Measurements from ENCODE around the gene DPP7. TPM values are rescaled to one million over a fixed set of nuclear protein-coding genes. Genes with fewer than 3 reads are reported as not detected.

Gene DPP7
- total RNA-seq, 2 donors from 2014 or later: 20.1 to 30.6 TPM

DNA sequence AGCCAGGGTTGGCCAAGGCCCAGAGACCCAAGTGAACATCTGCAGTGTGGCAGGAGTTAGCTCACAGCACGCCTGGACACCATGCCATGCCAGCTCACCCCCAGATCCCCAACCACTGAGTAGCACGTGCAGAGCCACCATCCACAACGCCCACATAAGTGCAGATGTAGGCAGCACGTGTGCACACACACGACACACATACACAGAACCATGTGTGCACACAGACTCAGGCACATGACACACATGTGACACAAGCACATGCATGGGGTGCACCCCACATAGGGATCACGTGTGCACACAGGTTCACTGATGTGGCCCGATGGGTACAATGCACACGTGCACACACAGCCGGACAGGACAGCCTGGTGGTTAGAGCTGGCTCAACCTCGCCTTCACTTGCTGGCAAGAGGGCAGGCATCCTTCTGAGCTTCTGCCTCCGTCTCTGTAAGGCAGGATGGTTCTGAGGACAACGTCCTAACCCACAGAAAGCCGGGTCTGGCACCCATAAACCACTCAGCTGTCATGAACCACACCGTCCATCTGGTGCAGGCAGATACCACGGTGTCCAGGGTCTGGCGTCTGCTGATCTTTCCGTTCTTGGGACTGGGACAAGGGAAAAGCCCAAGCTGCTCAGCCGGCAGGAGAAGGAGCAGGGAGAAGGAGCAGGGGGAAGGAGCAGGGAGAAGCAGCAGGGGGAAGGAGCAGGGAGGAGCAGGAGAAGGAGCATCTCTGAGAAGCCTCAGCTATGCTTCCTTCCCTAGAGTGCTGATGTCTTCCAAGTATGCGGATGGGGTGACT is 43.3 kb upstream of the DPP7 start:
- H3K9me3 Mint-ChIP-seq: no peaks in the 10 kb centered on the region
- no peaks in the 10 kb centered on the region for H3K36me3 ChIP-seq (ENCODE audit: control insufficient read depth, insufficient read depth, low read length)
- H3K4me3 Mint-ChIP-seq: no peak overlapping the region
- H3K36me3 Mint-ChIP-seq (ENCODE audit: low read depth): no peaks in the 10 kb centered on the region
- no peaks in the 10 kb centered on the region for H3K4me1 Mint-ChIP-seq
- H3K27me3 ChIP-seq (ENCODE audit: control insufficient read depth, insufficient read depth, low read length, poor library complexity, severe bottlenecking): peaks cover 79% of the 10 kb centered on the region
- no peaks in the 10 kb centered on the region for H3K9me3 ChIP-seq (ENCODE audit: control insufficient read depth, low read length)
- H3K4me1 ChIP-seq (ENCODE audit: control insufficient read depth, insufficient read depth, low read length): no peaks in the 10 kb centered on the region
- 67 to 76% methylated on average over 17 to 19 of the region's 19 CpGs for WGBS, 2 experiments (ENCODE audit: insufficient coverage in 1 of 2, insufficient read length in 1 of 2)
- peaks cover 81% of the 10 kb centered on the region for H3K27me3 Mint-ChIP-seq (ENCODE audit: insufficient read depth)
- no peak overlapping the region for H3K27ac Mint-ChIP-seq
- H3K4me3 ChIP-seq (ENCODE audit: low read length): no peak overlapping the region
- no peak for DNase-seq
- no peak overlapping the region for H3K27ac ChIP-seq (ENCODE audit: low read depth, low read length)
- TF ChIP-seq, protein P1, sequence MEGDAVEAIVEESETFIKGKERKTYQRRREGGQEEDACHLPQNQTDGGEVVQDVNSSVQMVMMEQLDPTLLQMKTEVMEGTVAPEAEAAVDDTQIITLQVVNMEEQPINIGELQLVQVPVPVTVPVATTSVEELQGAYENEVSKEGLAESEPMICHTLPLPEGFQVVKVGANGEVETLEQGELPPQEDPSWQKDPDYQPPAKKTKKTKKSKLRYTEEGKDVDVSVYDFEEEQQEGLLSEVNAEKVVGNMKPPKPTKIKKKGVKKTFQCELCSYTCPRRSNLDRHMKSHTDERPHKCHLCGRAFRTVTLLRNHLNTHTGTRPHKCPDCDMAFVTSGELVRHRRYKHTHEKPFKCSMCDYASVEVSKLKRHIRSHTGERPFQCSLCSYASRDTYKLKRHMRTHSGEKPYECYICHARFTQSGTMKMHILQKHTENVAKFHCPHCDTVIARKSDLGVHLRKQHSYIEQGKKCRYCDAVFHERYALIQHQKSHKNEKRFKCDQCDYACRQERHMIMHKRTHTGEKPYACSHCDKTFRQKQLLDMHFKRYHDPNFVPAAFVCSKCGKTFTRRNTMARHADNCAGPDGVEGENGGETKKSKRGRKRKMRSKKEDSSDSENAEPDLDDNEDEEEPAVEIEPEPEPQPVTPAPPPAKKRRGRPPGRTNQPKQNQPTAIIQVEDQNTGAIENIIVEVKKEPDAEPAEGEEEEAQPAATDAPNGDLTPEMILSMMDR (conservative IDR thresholded peaks at IDR 0.05): no peak
- no peak overlapping the region for H3K9ac ChIP-seq (ENCODE audit: extremely low read depth, low read length, poor library complexity, severe bottlenecking)

DNA sequence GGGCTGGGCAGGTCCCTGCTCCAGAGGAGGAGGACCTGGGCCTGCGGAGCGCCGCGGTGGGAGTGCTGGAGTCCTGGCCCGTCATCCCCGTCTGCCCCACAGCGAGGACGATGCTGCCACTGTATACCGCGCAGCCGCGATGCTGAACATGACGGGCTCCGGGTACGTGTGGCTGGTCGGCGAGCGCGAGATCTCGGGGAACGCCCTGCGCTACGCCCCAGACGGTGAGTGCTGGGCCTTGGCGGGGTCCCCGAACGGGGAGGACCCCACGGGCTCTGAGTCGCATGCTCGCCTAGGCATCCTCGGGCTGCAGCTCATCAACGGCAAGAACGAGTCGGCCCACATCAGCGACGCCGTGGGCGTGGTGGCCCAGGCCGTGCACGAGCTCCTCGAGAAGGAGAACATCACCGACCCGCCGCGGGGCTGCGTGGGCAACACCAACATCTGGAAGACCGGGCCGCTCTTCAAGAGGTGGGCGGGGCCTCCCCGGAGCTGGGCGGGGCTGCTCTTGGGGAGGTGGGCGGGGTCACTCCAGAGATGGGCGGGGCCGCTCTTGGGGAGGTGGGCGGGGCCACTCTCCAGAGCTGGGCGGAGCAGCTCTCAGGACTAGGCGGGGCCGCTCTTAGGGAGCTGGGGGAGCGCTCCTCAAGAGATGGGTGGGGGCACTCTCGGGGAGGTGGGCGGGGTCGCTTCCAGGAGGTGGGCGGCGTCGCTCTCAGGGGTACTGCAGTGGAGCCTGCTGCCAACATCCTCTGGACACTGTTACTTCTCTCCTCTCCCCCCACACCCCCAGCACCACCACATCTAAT is 42.2 kb upstream of the DPP7 start:
- H3K9ac ChIP-seq (ENCODE audit: extremely low read depth, low read length, poor library complexity, severe bottlenecking): no peak overlapping the region
- no peaks in the 10 kb centered on the region for H3K9me3 ChIP-seq (ENCODE audit: control insufficient read depth, low read length)
- no peak overlapping the region for H3K4me3 Mint-ChIP-seq
- no peak overlapping the region for H3K4me3 ChIP-seq (ENCODE audit: low read length)
- H3K27ac ChIP-seq (ENCODE audit: low read depth, low read length): no peak overlapping the region
- peaks cover 74% of the 10 kb centered on the region for H3K27me3 ChIP-seq (ENCODE audit: control insufficient read depth, insufficient read depth, low read length, poor library complexity, severe bottlenecking)
- peaks cover 71% of the 10 kb centered on the region for H3K27me3 Mint-ChIP-seq (ENCODE audit: insufficient read depth)
- H3K9me3 Mint-ChIP-seq: no peaks in the 10 kb centered on the region
- WGBS, 2 experiments (ENCODE audit: insufficient coverage in 1 of 2, insufficient read length in 1 of 2): 55 to 59% methylated on average over 29 to 65 of the region's 65 CpGs
- no peaks in the 10 kb centered on the region for H3K4me1 ChIP-seq (ENCODE audit: control insufficient read depth, insufficient read depth, low read length)
- peak; percentile 82 for DNase-seq
- no peaks in the 10 kb centered on the region for H3K36me3 ChIP-seq (ENCODE audit: control insufficient read depth, insufficient read depth, low read length)
- H3K27ac Mint-ChIP-seq: no peak overlapping the region
- TF ChIP-seq, protein P1 (conservative IDR thresholded peaks at IDR 0.05): no peak
- no peaks in the 10 kb centered on the region for H3K36me3 Mint-ChIP-seq (ENCODE audit: low read depth)
- H3K4me1 Mint-ChIP-seq: no peaks in the 10 kb centered on the region

- 81 to 88% methylated on average over 6 to 7 of the region's 7 CpGs for WGBS, 2 experiments (ENCODE audit: insufficient coverage in 1 of 2, insufficient read length in 1 of 2)
- no peak overlapping the region for H3K4me3 Mint-ChIP-seq
- Histone ChIP-seq H3K9me3 (ENCODE audit: control insufficient read depth, low read length) (no peaks in the 10 kb centered on the region), H3K27ac (ENCODE audit: low read depth, low read length) (no peak overlapping the region), H3K4me3 (ENCODE audit: low read length) (no peak overlapping the region), H3K36me3 (ENCODE audit: control insufficient read depth, insufficient read depth, low read length) (no peaks in the 10 kb centered on the region), H3K27me3 (ENCODE audit: control insufficient read depth, insufficient read depth, low read length, poor library complexity, severe bottlenecking) (peaks cover 35% of the 10 kb centered on the region), H3K4me1 (ENCODE audit: control insufficient read depth, insufficient read depth, low read length) (no peaks in the 10 kb centered on the region), H3K9ac (ENCODE audit: extremely low read depth, low read length, poor library complexity, severe bottlenecking) (no peak overlapping the region)
- no peaks in the 10 kb centered on the region for H3K9me3 Mint-ChIP-seq
- no peak overlapping the region for H3K27ac Mint-ChIP-seq
- TF ChIP-seq, protein P1 (conservative IDR thresholded peaks at IDR 0.05): no peak
- H3K4me1 Mint-ChIP-seq: no peaks in the 10 kb centered on the region
- peaks cover 42% of the 10 kb centered on the region for H3K27me3 Mint-ChIP-seq (ENCODE audit: insufficient read depth)
- no peaks in the 10 kb centered on the region for H3K36me3 Mint-ChIP-seq (ENCODE audit: low read depth)
- no peak for DNase-seq
Observed at GRCh38 chr9:137152844-137153405, 38.4 kb upstream of the DPP7 start.
